Left renal cortex interstitium (tissue), 4 donors: Measurements from ENCODE around the gene TMA7B. TPM values are rescaled to one million over a fixed set of nuclear protein-coding genes. Genes with fewer than 3 reads are reported as not detected.

Experiments used
- DNase-seq, 4 donors: peaks; one replicate each; pipeline ENCODE4 v3.0.0-alpha.2; 2013; ENCODE audit warnings: low read depth in 4 of 4, low spot score in 2 of 4, missing footprints in 1 of 4
- polyA plus RNA-seq, 4 donors: library from polyadenylated mRNA; unstranded; fragments of 120-200 nt; gene quantifications; one replicate each; pipeline ENCODE4 v1.2.1, GENCODE V29; 2013; ENCODE audit not compliant: insufficient read length in 4 of 4

Gene TMA7B
- polyA plus RNA-seq, 4 donors = 0.14 to 0.47 (median 0.28) TPM; not detected in 1

DNA sequence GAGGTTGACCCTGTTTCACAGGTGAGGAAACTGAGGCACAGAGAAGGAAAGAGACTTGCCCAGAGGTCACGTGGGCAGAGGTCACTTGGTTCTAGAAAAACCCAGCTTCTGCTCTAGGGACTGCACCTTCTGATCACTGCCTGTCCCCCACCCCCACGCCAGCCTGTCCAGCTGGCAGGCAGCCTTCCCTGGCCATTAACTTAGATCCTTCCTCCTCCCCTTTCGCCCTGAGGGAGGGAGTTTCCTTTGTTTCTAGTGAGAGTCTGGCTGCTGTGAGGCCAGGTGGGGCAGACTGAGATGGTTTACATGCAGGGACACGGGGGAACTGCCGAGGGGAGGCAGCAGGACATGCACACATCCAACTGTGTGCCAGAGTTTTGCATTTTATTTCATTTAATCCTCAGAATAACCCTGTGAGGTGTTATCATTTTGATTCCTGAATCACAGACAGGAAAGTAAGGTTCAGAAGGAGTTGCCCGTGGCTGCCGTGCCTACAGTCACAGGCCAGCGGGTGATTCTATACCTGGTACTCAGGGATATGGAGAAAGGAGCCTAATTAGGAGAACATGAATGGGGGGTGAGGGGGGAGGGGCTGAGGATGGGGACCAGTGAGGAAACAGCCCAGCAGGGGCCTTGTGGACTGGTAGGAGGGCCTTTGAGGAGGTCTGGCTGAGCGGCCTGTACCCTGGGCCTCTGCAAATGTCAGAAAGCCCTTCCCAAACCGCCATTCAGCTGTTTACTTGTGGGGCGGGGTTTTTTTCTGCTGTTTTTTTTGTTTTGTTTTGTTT is 37.9 kb downstream of the TMA7B start:
- no peak for DNase-seq

DNA sequence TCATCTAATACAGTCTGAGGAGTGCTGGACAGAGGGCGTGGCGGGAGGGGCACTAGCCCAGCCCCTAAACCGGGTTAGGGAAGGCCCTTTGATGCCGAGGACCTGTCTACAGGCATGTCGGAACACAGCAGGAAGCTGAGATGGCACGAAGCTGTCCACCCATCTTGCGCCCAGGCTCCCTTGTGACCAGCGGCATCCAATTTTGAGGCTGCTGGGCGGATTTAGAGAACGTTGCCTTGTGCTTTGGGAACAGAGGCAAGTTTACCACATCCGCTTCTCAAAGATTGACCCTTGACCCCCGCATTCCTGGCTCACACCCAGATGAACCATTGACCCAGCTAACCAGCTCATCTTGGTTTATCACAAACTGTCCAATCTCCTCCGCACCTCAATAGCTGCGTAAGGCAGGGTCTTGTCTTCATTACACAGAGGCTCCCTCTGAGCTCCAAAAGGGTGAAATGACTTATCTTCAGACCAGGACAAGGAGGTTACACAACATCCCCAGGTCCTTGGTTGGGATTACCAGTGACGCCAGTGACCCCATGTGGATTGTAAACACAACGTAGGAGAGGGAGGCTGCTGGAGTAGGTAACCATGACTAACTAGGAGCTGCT is 39.1 kb downstream of the TMA7B start:
- DNase-seq = no peak

DNA sequence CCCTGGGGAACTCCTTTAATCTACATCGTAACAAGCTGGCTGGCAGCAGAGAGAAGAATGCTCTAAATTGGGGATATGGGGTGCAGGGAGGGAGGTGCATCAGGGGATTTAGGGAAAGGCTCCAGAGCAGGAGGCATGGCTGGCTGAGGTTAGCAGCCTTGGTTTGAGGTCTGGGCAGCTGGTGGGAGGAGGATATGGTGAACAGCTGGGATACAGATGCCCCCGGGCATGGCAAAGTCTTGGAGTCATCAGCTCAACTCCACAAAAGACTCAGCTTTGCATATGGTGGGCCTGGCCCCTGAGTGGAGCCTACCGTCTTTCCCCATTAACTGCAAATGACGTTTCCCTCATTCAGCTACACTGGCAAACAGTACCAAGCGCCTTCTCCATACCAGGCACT is 40.0 kb downstream of the TMA7B start:
- no peak for DNase-seq

DNA sequence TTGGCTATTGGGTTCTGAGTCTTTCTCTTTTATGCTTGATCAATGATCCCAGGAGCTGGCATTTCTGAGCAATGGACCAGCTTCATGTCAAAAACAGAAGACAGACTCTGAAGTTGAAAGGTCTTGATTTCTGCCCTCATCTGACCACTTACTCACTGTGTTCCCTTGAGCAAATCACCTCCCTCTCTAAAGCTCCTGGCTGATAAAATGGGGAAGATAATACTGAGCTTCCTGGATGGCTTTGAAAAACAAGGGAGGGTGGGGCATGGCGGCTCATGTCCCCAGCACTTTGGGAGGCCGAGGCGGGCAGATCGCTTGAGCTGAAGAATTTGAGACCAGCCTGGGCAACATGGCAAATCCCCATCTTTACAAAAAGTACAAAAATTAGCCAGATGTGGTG is 40.9 kb downstream of the TMA7B start:
- DNase-seq = no peak

DNA sequence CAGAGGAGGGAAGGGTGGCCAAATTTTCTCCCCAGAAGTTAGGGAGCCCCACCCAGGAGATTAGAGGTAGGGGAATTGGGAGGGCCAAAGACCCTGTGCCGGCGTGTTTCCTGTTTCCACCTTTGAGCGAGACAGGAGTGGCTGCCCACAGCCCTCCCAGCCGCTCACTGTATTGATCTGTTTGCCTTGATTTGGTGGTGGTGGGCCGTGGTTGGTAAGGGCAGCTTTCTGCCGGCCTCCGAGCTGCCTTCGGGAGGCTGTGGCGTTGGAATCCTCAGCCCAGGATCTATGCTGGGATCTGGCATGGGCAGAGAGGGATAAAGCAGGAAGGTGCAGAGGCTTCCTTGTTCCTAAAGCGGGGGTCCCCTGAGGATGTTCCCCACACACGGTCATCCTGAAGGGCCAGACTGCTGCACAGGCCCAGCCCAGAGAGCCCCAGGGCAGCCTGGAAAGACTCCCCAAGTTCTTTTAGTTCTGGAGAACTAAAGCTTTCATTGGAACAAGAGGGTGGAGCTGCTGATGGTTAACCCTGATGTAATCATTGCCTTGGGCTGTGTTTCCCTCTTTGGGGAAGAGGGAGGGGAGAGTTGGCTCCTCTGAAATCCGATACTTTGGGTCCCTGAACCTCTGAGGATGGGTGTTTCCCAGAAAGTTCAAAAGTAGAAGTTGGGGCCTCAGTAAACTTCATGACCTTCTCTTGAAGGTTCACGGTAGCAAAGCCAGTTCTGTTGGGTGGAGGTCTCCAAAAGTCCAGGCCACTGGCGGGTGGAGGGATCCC is 41.8 kb downstream of the TMA7B start:
- DNase-seq = no peak

DNA sequence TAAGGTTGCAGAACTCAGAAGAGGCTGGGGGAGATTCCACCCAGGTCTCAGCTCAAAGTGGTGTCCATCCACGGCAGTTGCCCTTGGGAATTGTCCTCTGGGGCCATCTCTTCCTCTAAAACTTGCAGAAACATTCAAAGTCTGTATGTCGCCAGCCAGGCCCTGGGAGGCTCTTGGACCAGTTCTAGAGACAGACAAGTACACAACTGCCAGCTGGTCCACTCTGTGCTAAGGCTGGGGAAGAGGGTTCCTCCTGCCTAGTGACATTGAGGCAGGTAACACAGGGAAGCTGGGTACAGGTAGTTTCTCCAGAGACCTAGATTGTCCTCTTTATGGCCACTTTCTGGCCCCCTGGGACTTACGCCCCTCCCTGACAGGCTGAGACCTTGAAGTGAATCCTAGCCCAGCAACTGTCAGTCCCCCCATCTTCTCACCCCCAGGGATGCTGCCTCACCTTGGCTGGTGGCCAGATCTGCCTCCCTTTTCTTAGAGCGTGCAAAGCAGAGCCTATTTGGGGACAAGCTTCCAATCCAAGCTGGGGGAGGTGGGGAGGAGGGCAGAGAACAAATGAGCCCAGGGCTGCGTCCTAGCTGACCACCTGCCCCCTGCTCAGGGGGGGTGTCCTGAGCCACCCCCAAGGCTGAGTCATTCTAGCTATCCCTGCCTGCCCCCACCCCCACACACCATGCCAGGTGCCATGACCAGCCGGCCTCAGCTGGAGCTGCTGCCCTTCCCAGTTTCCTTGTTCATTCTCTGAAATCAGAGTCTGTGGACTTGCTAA is 42.9 kb downstream of the TMA7B start:
- DNase-seq = no peak

DNA sequence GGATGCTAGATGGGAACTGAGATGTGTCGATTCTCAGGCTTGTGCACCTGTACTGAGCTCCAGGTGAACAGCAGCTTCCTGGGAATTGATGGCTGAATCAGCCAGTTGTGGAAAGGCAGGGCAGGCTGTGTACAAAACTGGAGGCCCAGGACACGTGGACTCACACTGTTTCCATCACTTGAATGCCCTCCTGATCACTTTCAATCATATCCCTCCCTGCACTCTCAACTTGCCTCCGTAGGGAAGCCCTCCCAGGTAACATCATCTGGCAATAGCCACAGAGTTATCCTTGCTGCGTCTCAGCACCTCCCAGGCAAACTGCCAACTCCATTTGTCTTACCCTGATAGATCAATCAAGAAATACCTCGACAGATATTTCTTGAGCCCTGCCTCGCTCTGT is 44.6 kb downstream of the TMA7B start:
- no peak for DNase-seq

DNA sequence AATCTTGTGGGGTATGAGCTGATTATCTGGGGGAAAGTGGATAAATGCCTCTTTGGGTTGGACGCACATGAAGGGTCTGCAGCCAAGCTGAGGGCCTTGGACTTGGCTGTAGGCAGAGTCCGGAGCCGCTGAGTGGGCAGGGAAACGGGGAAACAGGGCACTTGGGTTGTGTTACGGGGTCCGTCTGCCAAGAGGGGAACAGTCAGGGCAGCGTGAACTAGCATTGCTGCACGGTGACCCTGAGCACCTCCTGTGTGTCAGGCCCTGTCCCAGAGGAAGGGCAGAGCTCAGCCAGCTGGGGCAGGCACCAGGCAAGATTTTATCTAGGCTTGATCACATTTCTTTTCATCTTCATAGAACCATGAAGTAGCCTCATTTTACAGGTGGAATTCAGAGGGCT is 46.4 kb downstream of the TMA7B start:
- DNase-seq = no peak

DNA sequence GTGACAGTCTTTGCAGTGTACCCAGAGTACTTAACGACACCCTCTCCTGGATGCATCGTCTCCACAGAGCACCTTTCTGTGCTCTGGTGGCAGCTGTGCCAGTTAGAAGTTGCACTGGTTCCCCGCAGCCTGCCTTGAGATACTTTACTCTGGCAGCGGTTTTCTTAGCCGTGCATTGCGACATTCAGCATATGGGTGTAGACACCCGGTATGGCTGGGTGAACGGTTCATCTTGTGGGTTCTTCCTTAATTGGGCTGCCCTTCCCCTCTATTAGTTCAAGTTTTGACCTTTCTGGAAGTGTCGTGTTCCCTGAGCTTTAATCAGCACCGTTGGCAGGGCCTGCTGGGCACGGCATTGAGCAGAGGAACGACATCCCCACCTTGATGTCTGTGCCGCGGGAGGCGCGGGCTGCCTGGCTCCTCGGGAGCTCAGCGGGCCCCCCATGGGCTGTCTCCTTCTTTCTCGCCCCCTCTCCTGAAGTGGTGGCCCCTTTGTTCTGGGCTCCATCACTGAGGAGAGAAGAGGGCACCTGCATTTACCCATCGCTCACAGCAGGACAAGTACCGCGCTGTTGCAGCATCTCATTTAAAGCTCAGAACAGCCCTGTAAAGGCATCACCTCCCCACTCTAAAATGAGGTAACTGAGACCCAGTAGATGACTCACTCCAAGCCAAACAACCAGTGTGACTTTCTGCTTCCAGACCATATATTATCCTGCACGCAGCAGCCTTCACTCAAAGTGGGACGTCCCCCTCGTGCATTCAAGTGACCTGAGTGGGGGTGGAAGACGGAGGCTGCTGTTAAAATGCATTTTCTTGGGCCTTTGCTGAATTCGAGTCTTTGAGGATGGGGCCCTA is 47.9 kb downstream of the TMA7B start:
- no peak for DNase-seq

DNA sequence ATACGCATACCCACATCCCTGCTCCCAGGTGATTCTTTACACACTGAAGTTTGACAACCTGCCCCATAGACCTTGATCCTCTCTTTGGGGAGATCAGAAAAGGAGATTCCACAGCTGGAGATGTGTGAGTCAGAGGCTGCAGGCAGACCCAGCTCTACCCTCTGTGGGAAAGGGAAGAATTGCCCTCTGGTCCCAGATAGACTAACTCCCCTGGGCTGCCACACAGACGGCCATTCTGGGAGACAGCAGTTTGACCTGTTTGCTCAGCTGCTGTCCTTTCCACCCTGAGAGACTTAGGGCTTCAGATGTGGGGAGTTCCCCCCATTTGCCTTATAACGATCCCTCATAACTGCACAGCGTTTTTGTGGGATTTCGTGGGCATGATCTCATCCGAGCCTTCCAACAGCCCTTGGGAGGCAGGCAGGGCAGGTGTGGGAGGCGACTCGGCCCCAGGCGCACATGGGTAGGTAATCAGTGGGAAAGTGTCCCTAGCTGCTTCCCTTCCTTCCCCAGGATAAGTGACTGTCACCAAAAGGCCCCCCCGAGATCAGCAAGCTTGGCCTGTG is 48.6 kb downstream of the TMA7B start:
- DNase-seq = no peak

DNA sequence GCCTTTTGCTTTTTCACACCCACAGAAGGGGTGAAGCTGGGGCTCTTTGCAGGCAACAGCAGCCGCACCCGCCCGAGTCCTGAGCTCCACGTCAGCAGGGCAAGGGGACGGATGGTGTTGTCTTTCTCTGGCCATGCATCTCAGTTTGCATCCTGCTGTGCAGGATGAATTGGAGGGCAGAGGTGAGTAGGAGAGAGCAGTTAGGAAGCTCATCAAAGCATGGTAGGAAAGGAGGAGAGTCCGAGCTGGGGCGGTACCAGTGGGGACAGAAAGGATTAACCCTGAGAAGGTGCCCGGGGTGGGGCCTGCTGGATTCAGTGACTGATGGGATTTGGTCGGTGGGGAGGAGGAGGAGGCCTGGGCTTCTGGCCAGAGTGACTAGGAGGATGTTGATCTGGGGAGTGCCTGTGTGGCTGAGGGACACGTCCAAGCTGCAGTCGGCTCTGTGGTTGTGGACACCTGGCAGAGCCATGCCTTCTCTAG is 49.1 kb downstream of the TMA7B start:
- no peak for DNase-seq

DNA sequence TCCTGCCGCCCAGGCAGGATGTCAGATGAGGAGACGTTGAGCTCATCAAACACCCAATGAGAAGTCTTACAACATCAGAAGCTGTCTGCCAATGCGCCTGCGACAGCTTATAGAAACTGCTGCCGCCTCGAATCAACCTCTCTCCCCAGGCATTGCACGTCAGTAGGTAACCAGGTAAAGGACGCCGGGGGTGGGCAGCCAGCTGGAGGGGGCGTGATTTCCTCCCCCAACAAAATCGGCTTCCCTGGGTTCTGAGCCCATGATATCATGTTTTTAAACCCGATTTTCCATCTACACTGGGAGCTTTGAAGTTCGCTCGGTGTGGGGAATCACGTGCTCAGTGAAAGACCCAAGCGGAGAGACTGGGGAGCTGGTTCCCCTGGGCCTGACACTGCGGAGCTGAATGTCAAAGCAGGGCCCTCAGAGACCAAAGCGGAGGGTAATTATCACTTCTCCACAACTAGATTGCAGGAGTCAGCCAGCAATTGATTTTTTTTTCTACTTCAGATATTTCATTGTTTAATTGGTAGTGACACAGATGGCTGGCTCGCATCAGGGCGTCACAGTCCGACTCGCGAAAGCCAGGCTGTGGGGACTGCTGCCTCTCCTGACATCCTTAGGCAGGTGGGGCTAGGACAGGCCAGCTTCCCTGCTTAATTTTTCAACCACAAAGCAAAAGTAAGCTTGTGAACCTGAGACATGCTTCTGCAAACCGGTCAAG is 49.9 kb downstream of the TMA7B start:
- no peak for DNase-seq

DNA sequence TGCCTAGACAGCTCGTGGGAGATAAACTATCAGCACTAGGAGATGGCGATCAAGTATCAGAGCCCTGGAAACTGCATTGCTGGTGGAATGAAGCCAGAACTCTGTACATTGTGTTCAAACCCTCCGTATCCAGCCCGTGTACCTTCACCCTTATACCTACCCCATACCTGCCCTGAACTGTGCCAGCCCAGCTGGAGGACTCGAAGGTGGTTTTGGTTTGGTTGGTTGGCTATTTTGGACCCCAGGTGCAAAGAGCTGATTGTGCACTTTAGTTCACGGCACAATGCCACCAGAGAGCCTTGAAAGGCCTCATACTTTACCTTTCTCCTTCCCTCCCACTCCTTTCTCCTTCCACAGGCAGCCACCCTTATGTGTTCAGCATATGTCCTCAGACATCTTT is 50.5 kb downstream of the TMA7B start:
- no peak for DNase-seq

Other genes starting within 250 kb of the TMA7B start
- gene ENTHD1, start 66.6 kb upstream of the TMA7B start, polyA plus RNA-seq = not detected
- gene GRAP2, start 59.3 kb upstream of the TMA7B start, polyA plus RNA-seq = 1 to 10 TPM in 3 of 4 donors, under 1 TPM in 1; 0.76 to 1.3 (median 1.2) TPM
- gene FAM83F, start 34.6 kb downstream of the TMA7B start, polyA plus RNA-seq = 1 to 10 TPM; 1.9 to 3.2 (median 2.5) TPM
- 10 to 100 TPM; 10.6 to 16.6 (median 13.8) TPM for gene TNRC6B, start 217.5 kb downstream of the TMA7B start, polyA plus RNA-seq